Neutrophil (primary cell): ENCODE results near the gene PTPRN2.

Experiments used
- H3K27ac ChIP-seq: fragments of 200-600 bp; sonication (generic); 2 replicates; pipeline ENCODE4 v1.5.1; 2016; ENCODE audit warnings: mild to moderate bottlenecking, moderate library complexity
- H3K27me3 ChIP-seq: fragments of 200-600 bp; sonication (generic); 2 replicates; pipeline ENCODE4 v1.6.0; 2016; ENCODE audit warnings: mild to moderate bottlenecking
- H3K36me3 ChIP-seq: fragments of 200-600 bp; sonication (generic); 2 replicates; pipeline ENCODE4 v1.5.1; 2017
- H3K4me1 ChIP-seq, 2 experiments: fragments of 200-600 bp in 1 of 2; sonication (generic) in 1 of 2; 1 replicate in 1 of 2; 2 replicates in 1 of 2; pipeline versions ENCODE4 v1.5.1 to v1.6.1; 2013 to 2016; ENCODE audit warnings: low read depth in 1 of 2, low read length in 1 of 2, mild to moderate bottlenecking in 1 of 2, moderate library complexity in 1 of 2; ENCODE audit not compliant: control insufficient read depth in 1 of 2, insufficient read depth in 1 of 2
- H3K4me3 ChIP-seq, 2 experiments: fragments of 200-600 bp in 1 of 2; sonication (generic) in 1 of 2; 1 replicate in 1 of 2; 2 replicates in 1 of 2; pipeline ENCODE4 v1.5.1; 2013 to 2016; ENCODE audit warnings: low read depth in 1 of 2, low read length in 1 of 2, mild to moderate bottlenecking in 1 of 2, moderate library complexity in 1 of 2
- H3K9me3 ChIP-seq: fragments of 200-600 bp; sonication (generic); 2 replicates; pipeline ENCODE4 v1.5.1; 2016
- CTCF ChIP-seq: fragments of 200-600 bp; sonication (generic); IDR thresholded peaks from 2 replicates; pipeline ENCODE4 v1.5.1; 2016; ENCODE audit warnings: antibody characterized with exemption

The PTPRN2 gene

GRCh38 chr7:157973971-157974677 lies 613.5 kb downstream of the PTPRN2 start:
- Histone ChIP-seq H3K9me3 (no peaks in the 10 kb centered on the region), H3K4me3 (no peak overlapping the region), H3K27me3 (no peaks in the 10 kb centered on the region), H3K27ac (no peak overlapping the region), H3K36me3 (no peaks in the 10 kb centered on the region), H3K4me1 (no peaks in the 10 kb centered on the region)
- no peak for TF ChIP-seq CTCF

- H3K4me1 ChIP-seq = no peaks in the 10 kb centered on the region
- TF ChIP-seq CTCF = no peak
- H3K4me3 ChIP-seq = no peak overlapping the region
- H3K27me3 ChIP-seq = no peaks in the 10 kb centered on the region
- H3K9me3 ChIP-seq = no peaks in the 10 kb centered on the region
- no peak overlapping the region for H3K27ac ChIP-seq
- no peaks in the 10 kb centered on the region for H3K36me3 ChIP-seq
Observed at GRCh38 chr7:157972914-157973313, 614.7 kb downstream of the PTPRN2 start.

- Histone ChIP-seq H3K27ac (no peak overlapping the region), H3K27me3 (no peaks in the 10 kb centered on the region), H3K4me1 (no peaks in the 10 kb centered on the region), H3K4me3 (no peak overlapping the region), H3K36me3 (no peaks in the 10 kb centered on the region), H3K9me3 (no peaks in the 10 kb centered on the region)
- TF ChIP-seq CTCF = no peak
Observed at GRCh38 chr7:157971501-157971900, 616.1 kb downstream of the PTPRN2 start.

DNA sequence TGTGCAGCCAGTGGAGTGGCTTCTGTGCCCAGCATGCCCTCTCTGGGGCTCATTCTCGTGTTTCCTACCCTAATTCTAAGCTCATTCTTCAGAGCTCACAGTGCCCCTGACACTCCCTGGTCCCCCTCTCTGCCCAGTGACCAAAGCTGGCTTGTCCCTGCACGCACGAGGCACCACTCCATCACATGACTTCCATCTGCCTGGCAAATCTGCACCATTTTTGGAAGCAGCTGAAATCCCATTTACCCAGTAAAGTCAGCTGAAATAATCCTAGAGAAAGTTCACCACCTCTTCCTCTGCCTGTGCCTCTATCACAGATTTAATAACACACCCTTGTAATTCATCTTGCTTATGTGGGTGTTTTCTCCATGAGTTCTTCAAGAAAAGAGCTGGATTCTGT lies 616.9 kb downstream of the PTPRN2 start:
- Histone ChIP-seq H3K36me3 (no peaks in the 10 kb centered on the region), H3K27me3 (no peaks in the 10 kb centered on the region), H3K27ac (no peak overlapping the region), H3K9me3 (no peaks in the 10 kb centered on the region), H3K4me1 (no peaks in the 10 kb centered on the region), H3K4me3 (no peak overlapping the region)
- no peak for TF ChIP-seq CTCF

- Histone ChIP-seq H3K9me3 (no peaks in the 10 kb centered on the region), H3K27ac (no peak overlapping the region), H3K27me3 (no peaks in the 10 kb centered on the region), H3K4me3 (no peak overlapping the region), H3K36me3 (no peaks in the 10 kb centered on the region), H3K4me1 (no peaks in the 10 kb centered on the region)
- TF ChIP-seq CTCF = no peak
Observed at GRCh38 chr7:157969995-157970394, 617.6 kb downstream of the PTPRN2 start.
